ENCODE measurements around the gene TRIM54. TPM values are rescaled to one million over a fixed set of nuclear protein-coding genes. Genes with fewer than 3 reads are reported as not detected.
"Not testable (repeated sequence)": the region's sequence is repeated elsewhere in the genome, so short reads cannot be mapped to it uniquely, and the experiment has no call there.

Gene TRIM54
- total RNA-seq, 1 donor from 2014 or later, result not detected

GRCh38 chr2:27350106-27350693, 68.0 kb downstream of the TRIM54 start:
- H3K4me3 Mint-ChIP-seq, result no peak overlapping the region
- no peaks in the 10 kb centered on the region for H3K27me3 Mint-ChIP-seq (ENCODE audit: insufficient read depth, low read depth)
- no peak overlapping the region for H3K4me3 ChIP-seq
- H3K27me3 ChIP-seq, result no peaks in the 10 kb centered on the region
- no peak overlapping the region for H3K27ac ChIP-seq
- no peak overlapping the region for H2AFZ ChIP-seq (replicated peaks)
- no peak overlapping the region for H3K27ac Mint-ChIP-seq
- H3K79me2 ChIP-seq (ENCODE audit: low read depth), result peaks cover 99% of the 10 kb centered on the region
- peaks cover 5% of the 10 kb centered on the region for H3F3A ChIP-seq (ENCODE audit: low read depth)
- H4K20me1 ChIP-seq (ENCODE audit: low read depth), result peaks cover 58% of the 10 kb centered on the region
- no peaks in the 10 kb centered on the region for H3K4me1 ChIP-seq
- H3K9me3 ChIP-seq (ENCODE audit: low read depth), result no peaks in the 10 kb centered on the region
- TF ChIP-seq EZH2 (IDR thresholded peaks at IDR 0.05), result no peak
- TF ChIP-seq, protein P1, sequence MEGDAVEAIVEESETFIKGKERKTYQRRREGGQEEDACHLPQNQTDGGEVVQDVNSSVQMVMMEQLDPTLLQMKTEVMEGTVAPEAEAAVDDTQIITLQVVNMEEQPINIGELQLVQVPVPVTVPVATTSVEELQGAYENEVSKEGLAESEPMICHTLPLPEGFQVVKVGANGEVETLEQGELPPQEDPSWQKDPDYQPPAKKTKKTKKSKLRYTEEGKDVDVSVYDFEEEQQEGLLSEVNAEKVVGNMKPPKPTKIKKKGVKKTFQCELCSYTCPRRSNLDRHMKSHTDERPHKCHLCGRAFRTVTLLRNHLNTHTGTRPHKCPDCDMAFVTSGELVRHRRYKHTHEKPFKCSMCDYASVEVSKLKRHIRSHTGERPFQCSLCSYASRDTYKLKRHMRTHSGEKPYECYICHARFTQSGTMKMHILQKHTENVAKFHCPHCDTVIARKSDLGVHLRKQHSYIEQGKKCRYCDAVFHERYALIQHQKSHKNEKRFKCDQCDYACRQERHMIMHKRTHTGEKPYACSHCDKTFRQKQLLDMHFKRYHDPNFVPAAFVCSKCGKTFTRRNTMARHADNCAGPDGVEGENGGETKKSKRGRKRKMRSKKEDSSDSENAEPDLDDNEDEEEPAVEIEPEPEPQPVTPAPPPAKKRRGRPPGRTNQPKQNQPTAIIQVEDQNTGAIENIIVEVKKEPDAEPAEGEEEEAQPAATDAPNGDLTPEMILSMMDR (IDR thresholded peaks at IDR 0.05), result no peak
- no peak for TF ChIP-seq EZH2phosphoT487 (IDR thresholded peaks at IDR 0.05)
- H3K36me3 Mint-ChIP-seq, result no peaks in the 10 kb centered on the region
- H3K9me3 Mint-ChIP-seq, result no peaks in the 10 kb centered on the region
- H3K4me2 ChIP-seq, result no peak overlapping the region
- no peaks in the 10 kb centered on the region for H3K36me3 ChIP-seq
- H3K4me1 Mint-ChIP-seq, result peaks cover 13% of the 10 kb centered on the region
- DNase-seq (ENCODE audit: low spot score), result no peak
- H3K9ac ChIP-seq, result no peak overlapping the region

- Histone ChIP-seq H3K9ac (no peak overlapping the region), H4K20me1 (ENCODE audit: low read depth) (peaks cover 50% of the 10 kb centered on the region), H3K27ac (no peak overlapping the region), H3K4me3 (no peak overlapping the region), H3K36me3 (no peaks in the 10 kb centered on the region), H3K9me3 (ENCODE audit: low read depth) (no peaks in the 10 kb centered on the region), H3K27me3 (no peaks in the 10 kb centered on the region), H3K79me2 (ENCODE audit: low read depth) (peaks cover 94% of the 10 kb centered on the region), H3F3A (ENCODE audit: low read depth) (peaks cover 21% of the 10 kb centered on the region), H3K4me1 (peaks cover 5% of the 10 kb centered on the region), H3K4me2 (no peak overlapping the region), H2AFZ (replicated peaks) (no peak overlapping the region)
- Mint-ChIP-seq H3K36me3 (peaks cover under 1% of the 10 kb centered on the region), H3K27me3 (ENCODE audit: insufficient read depth, low read depth) (peaks cover under 1% of the 10 kb centered on the region), H3K4me3 (no peak overlapping the region), H3K9me3 (no peaks in the 10 kb centered on the region), H3K27ac (no peak overlapping the region), H3K4me1 (peaks cover 19% of the 10 kb centered on the region)
- no peak for DNase-seq (ENCODE audit: low spot score)
- TF ChIP-seq EZH2phosphoT487 (IDR thresholded peaks at IDR 0.05) (no peak), EZH2 (IDR thresholded peaks at IDR 0.05) (no peak)
- TF ChIP-seq, protein P1 (IDR thresholded peaks at IDR 0.05), result no peak
Observed at GRCh38 chr2:27351802-27352598, 69.8 kb downstream of the TRIM54 start.

GRCh38 chr2:27353386-27353761, 71.1 kb downstream of the TRIM54 start:
- not testable (repeated sequence) for H3K4me2 ChIP-seq; H3K36me3 ChIP-seq; H3K4me3 Mint-ChIP-seq; H3K36me3 Mint-ChIP-seq; H3K4me3 ChIP-seq; H3K4me1 ChIP-seq; H2AFZ ChIP-seq (replicated peaks); H3K9me3 ChIP-seq (ENCODE audit: low read depth); H3K27me3 Mint-ChIP-seq (ENCODE audit: insufficient read depth, low read depth); H3K9ac ChIP-seq; H3K27ac ChIP-seq; H3K9me3 Mint-ChIP-seq; H3K27ac Mint-ChIP-seq; DNase-seq (ENCODE audit: low spot score); H3K27me3 ChIP-seq
- peaks cover 26% of the 10 kb centered on the region for H3K4me1 Mint-ChIP-seq
- Histone ChIP-seq H3F3A (ENCODE audit: low read depth) (peaks cover 34% of the 10 kb centered on the region), H3K79me2 (ENCODE audit: low read depth) (peaks cover 93% of the 10 kb centered on the region), H4K20me1 (ENCODE audit: low read depth) (peaks cover 38% of the 10 kb centered on the region)

All from neural progenitor cell (in vitro differentiated cells).